OCI-LY3 (cell line): ENCODE data around the gene FBN2.

Source experiments
- EZH2phosphoT487 ChIP-seq: fragments of 200-600 bp; shearing (Covaris generic); IDR thresholded peaks from 2 replicates; pipeline ENCODE4 v1.6.1; 2018; ENCODE audit warnings: antibody characterized with exemption, mixed run types, low read depth
- TF ChIP-seq, protein P1 (sequence below): fragments of 200-600, 300-600 bp; sonication (generic); IDR thresholded peaks from 2 replicates; pipeline ENCODE4 v1.5.1; 2014; ENCODE audit warnings: antibody characterized with exemption, low read length, low read depth

DNA sequence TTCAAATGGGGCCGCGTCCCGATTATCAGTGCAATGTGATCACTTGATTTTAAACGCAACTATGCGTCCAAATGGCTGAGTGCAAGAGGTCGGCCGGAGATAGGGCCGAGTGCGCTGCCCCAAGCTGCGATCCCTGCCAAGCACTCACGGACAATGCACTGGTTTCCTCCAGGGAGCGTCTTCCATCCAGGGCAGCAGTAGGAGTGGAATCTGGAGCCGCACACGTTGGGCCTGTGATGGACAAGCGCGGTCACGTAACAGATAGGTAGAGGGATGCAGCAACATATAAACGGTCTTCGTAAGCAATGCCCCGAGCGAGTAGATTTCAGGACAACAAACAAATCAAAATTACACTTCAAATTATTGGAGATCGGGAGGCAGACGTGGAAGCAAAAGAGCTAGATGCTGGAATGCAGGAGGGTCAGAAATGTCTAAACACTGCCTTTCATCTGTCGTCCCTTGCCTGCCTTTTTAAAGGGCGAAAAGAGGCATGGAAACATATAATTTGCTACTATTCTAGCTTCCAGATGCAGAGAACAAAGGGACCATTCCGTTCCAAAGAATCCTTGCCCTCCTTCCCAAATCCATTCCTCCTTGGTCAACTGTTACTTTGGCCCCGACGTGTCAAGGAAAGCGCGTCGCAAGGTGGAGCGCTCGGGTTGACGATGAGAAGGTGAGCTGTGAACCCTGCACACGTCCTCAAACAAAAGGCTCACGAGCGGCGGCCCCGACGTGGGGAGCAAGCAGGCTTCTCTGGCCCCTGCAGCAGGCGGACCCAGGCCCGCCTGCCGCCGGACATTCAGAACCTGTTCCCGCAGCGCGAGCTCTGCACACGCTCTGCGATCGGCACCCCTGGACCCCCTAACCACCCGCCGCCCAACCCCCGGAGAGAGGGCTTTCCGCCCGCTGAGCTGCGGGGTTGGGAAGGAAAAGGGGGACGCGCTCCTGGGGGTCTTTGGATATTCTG, 1.5 kb downstream of the FBN2 start:
- TF ChIP-seq, protein P1, sequence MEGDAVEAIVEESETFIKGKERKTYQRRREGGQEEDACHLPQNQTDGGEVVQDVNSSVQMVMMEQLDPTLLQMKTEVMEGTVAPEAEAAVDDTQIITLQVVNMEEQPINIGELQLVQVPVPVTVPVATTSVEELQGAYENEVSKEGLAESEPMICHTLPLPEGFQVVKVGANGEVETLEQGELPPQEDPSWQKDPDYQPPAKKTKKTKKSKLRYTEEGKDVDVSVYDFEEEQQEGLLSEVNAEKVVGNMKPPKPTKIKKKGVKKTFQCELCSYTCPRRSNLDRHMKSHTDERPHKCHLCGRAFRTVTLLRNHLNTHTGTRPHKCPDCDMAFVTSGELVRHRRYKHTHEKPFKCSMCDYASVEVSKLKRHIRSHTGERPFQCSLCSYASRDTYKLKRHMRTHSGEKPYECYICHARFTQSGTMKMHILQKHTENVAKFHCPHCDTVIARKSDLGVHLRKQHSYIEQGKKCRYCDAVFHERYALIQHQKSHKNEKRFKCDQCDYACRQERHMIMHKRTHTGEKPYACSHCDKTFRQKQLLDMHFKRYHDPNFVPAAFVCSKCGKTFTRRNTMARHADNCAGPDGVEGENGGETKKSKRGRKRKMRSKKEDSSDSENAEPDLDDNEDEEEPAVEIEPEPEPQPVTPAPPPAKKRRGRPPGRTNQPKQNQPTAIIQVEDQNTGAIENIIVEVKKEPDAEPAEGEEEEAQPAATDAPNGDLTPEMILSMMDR = no peak
- TF ChIP-seq EZH2phosphoT487 = no peak
